H9 (cell line): Measurements from ENCODE around the gene B3GNT5. TPM values are rescaled to one million over a fixed set of nuclear protein-coding genes. Genes with fewer than 3 reads are reported as not detected.

Experiments
- DNase-seq: peaks from one replicate; pipeline ENCODE4 v3.0.0-alpha.2; 2017
- H2AFZ ChIP-seq: one replicate; pipeline ENCODE4 v1.6.1; 2013; ENCODE audit warnings: mild to moderate bottlenecking, low read length, control low read depth, moderate library complexity
- H2AK5ac ChIP-seq: 2 replicates; pipeline ENCODE4 v1.6.1; 2013; ENCODE audit warnings: low read length, control low read depth, mixed read lengths; ENCODE audit not compliant: insufficient read length
- H2BK120ac ChIP-seq: one replicate; pipeline ENCODE4 v1.6.1; 2013; ENCODE audit warnings: low read depth, mild to moderate bottlenecking, low read length, control low read depth, inconsistent platforms; ENCODE audit not compliant: poor library complexity, severe bottlenecking
- H2BK12ac ChIP-seq: 2 replicates; pipeline ENCODE4 v1.6.1; 2013; ENCODE audit warnings: low read length, control low read depth, mixed read lengths, low read depth; ENCODE audit not compliant: insufficient read length
- H2BK15ac ChIP-seq: 2 replicates; pipeline ENCODE4 v1.6.1; 2013; ENCODE audit warnings: low read depth, low read length, control low read depth
- H2BK20ac ChIP-seq: one replicate; pipeline ENCODE4 v1.6.1; 2013; ENCODE audit warnings: low read depth, mild to moderate bottlenecking, low read length, control low read depth, inconsistent platforms; ENCODE audit not compliant: poor library complexity, severe bottlenecking
- H2BK5ac ChIP-seq: 2 replicates; pipeline ENCODE4 v1.6.1; 2013; ENCODE audit warnings: low read length, control low read depth, mixed read lengths; ENCODE audit not compliant: insufficient read length
- H3K14ac ChIP-seq: 2 replicates; pipeline ENCODE4 v1.6.1; 2013; ENCODE audit warnings: low read length, control low read depth; ENCODE audit not compliant: insufficient read depth
- H3K18ac ChIP-seq: 2 replicates; pipeline ENCODE4 v1.6.1; 2013; ENCODE audit warnings: low read depth, mild to moderate bottlenecking, mixed read lengths, low read length, control low read depth; ENCODE audit not compliant: insufficient read length
- H3K23ac ChIP-seq: 2 replicates; pipeline ENCODE4 v1.6.1; 2013; ENCODE audit warnings: low read length, control low read depth, mixed read lengths, low read depth; ENCODE audit not compliant: insufficient read length
- H3K23me2 ChIP-seq: 2 replicates; pipeline ENCODE4 v1.6.1; 2013; ENCODE audit warnings: low read depth, mild to moderate bottlenecking, mixed read lengths, low read length, control low read depth; ENCODE audit not compliant: insufficient read length, poor library complexity, severe bottlenecking
- H3K27ac ChIP-seq: 2 replicates; pipeline ENCODE4 v1.5.1; 2013; ENCODE audit warnings: low read length, control low read depth, mixed read lengths, low read depth; ENCODE audit not compliant: insufficient read length
- H3K27me3 ChIP-seq: 2 replicates; pipeline ENCODE4 v1.6.1; 2013; ENCODE audit warnings: low read length, control low read depth, inconsistent platforms; ENCODE audit not compliant: insufficient read depth
- H3K4ac ChIP-seq: 2 replicates; pipeline ENCODE4 v1.6.1; 2013; ENCODE audit warnings: low read depth, mild to moderate bottlenecking, control low read depth, inconsistent platforms, low read length, moderate library complexity
- H3K4me1 ChIP-seq: 2 replicates; pipeline ENCODE4 v1.6.1; 2013; ENCODE audit warnings: low read length, control low read depth, inconsistent platforms; ENCODE audit not compliant: insufficient read depth
- H3K4me2 ChIP-seq: 2 replicates; pipeline ENCODE4 v1.6.1; 2013; ENCODE audit warnings: low read length, control low read depth, mixed read lengths; ENCODE audit not compliant: insufficient read length, insufficient read depth
- H3K56ac ChIP-seq: 2 replicates; pipeline ENCODE4 v1.6.1; 2013; ENCODE audit warnings: low read depth, mild to moderate bottlenecking, mixed read lengths, low read length, control low read depth; ENCODE audit not compliant: insufficient read length
- H3K79me1 ChIP-seq: 2 replicates; pipeline ENCODE4 v1.6.1; 2013; ENCODE audit warnings: low read depth, mild to moderate bottlenecking, moderate library complexity, low read length, control low read depth, inconsistent platforms; ENCODE audit not compliant: insufficient read depth, poor library complexity, severe bottlenecking
- H3K79me2 ChIP-seq: 2 replicates; pipeline ENCODE4 v1.6.1; 2013; ENCODE audit warnings: low read length, control low read depth, inconsistent platforms; ENCODE audit not compliant: insufficient read depth
- H3K9ac ChIP-seq: 2 replicates; pipeline ENCODE4 v1.6.1; 2013; ENCODE audit warnings: low read length, control low read depth, mixed read lengths; ENCODE audit not compliant: insufficient read length; ENCODE audit errors: extremely low read depth
- H3K9me3 ChIP-seq: one replicate; pipeline ENCODE4 v1.6.1; 2013; ENCODE audit warnings: low read depth, low read length, inconsistent platforms; ENCODE audit not compliant: control insufficient read depth
- H3T11ph ChIP-seq: one replicate; pipeline ENCODE4 v1.6.1; 2013; ENCODE audit warnings: mild to moderate bottlenecking, low read length, control low read depth, inconsistent platforms
- H4K20me1 ChIP-seq: one replicate; pipeline ENCODE4 v1.6.1; 2013; ENCODE audit not compliant: control insufficient read depth, insufficient read length, insufficient read depth
- H4K5ac ChIP-seq: 2 replicates; pipeline ENCODE4 v1.6.1; 2013; ENCODE audit warnings: low read depth, mild to moderate bottlenecking, mixed read lengths, low read length, control low read depth; ENCODE audit not compliant: insufficient read length
- H4K8ac ChIP-seq: replicated peaks from 2 replicates; pipeline ENCODE4 v1.6.1; 2013; ENCODE audit warnings: low read length, control low read depth, mixed read lengths, low read depth; ENCODE audit not compliant: insufficient read length
- H4K91ac ChIP-seq: 2 replicates; pipeline ENCODE4 v1.6.1; 2013; ENCODE audit warnings: low read depth, mild to moderate bottlenecking, moderate library complexity, mixed read lengths, low read length, control low read depth; ENCODE audit not compliant: insufficient read length
- H3K27ac Mint-ChIP-seq, 3 experiments: 2 replicates in 2 of 3; 3 replicates in 1 of 3; pipeline ENCODE4 v1.8.0; 2020 to 2021; ENCODE audit warnings: mixed read lengths in 3 of 3, mild to moderate bottlenecking in 1 of 3, moderate library complexity in 1 of 3
- H3K27me3 Mint-ChIP-seq: 2 replicates; pipeline ENCODE4 v1.8.0; 2021; ENCODE audit warnings: low read depth, mild to moderate bottlenecking, moderate library complexity, mixed read lengths
- H3K36me3 Mint-ChIP-seq, 3 experiments: 2 replicates in 2 of 3; 3 replicates in 1 of 3; pipeline ENCODE4 v1.8.0; 2020 to 2021; ENCODE audit warnings: low read depth in 3 of 3, mixed read lengths in 3 of 3; ENCODE audit not compliant: insufficient read depth in 1 of 3
- H3K4me1 Mint-ChIP-seq, 2 experiments: 2 replicates each; pipeline ENCODE4 v1.8.0; 2020; ENCODE audit warnings: mixed read lengths in 2 of 2
- H3K4me3 Mint-ChIP-seq, 2 experiments: 2 replicates in 1 of 2; 3 replicates in 1 of 2; pipeline ENCODE4 v1.8.0; 2020 to 2021; ENCODE audit warnings: mild to moderate bottlenecking in 2 of 2, mixed read lengths in 2 of 2, moderate library complexity in 1 of 2
- H3K9me3 Mint-ChIP-seq, 2 experiments: 2 replicates in 1 of 2; 3 replicates in 1 of 2; pipeline ENCODE4 v1.8.0; 2020; ENCODE audit warnings: mild to moderate bottlenecking in 2 of 2, mixed read lengths in 2 of 2, moderate library complexity in 1 of 2
- WGBS: extraction: QIAGEN DNeasy Blood & Tissue Kit; methylation state at CpG from one replicate; pipeline ENCODE4 v1.1.7; 2013; ENCODE audit warnings: missing lambda C conversion rate, low lambda C conversion rate, mixed read lengths; ENCODE audit not compliant: insufficient read length; ENCODE audit errors: extremely low coverage; 5-methylcytosine and 5-hydroxymethylcytosine counted together
- total RNA-seq: library from RNA; stranded (reverse); gene quantifications from 2 replicates; pipeline ENCODE4 v1.2.1, GENCODE V29; 2021
- TF ChIP-seq, protein P1 (sequence below): fragments of 200-600 bp; sonication (generic); conservative IDR thresholded peaks from 3 replicates; pipeline ENCODE4 v1.8.0; 2021; ENCODE audit warnings: antibody characterized with exemption, mild to moderate bottlenecking

Gene B3GNT5
- total RNA-seq, 1 experiment from 2014 or later, result 7.3 TPM

DNA sequence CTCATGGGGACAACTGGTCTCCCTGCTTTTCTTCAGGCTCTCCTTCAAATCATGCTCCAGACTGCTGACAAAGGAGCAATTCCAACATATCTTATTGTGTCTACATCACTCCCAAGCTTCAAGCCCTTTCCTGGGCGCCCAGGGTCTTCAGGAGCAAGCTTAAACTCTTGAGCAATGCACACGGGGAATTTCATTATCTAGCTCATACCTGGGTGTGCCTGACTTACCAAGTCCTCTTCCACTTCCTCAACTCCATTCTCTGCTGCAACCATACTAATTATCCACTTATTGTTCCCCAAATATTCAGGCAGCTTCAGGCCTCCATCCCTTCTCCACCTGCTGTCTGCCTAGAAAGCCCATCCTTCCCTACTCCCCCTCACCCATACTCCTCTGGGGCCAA lies 50.6 kb downstream of the B3GNT5 start:
- Histone ChIP-seq H3K4me2 (no peak overlapping the region), H3K4me1 (peaks cover 5% of the 10 kb centered on the region), H2BK20ac (no peak overlapping the region), H3K23ac (no peak overlapping the region), H4K8ac (no peak overlapping the region), H4K5ac (no peak overlapping the region), H2BK12ac (no peak overlapping the region), H3T11ph (no peak overlapping the region), H3K79me2 (no peaks in the 10 kb centered on the region), H3K27ac (no peak overlapping the region), H4K91ac (no peak overlapping the region), H2BK120ac (no peak overlapping the region), H3K23me2 (no peaks in the 10 kb centered on the region), H2AFZ (no peak overlapping the region), H4K20me1 (no peaks in the 10 kb centered on the region), H3K27me3 (no peaks in the 10 kb centered on the region), H2AK5ac (no peak overlapping the region), H3K14ac (no peak overlapping the region), H3K79me1 (no peaks in the 10 kb centered on the region), H2BK15ac (0 out of 2 replicates have a peak overlapping the region, but pooled peaks have one; percentile 73), H3K56ac (no peak overlapping the region), H3K9me3 (no peaks in the 10 kb centered on the region), H2BK5ac (no peak overlapping the region), H3K18ac (peak overlapping the region; percentile 25), H3K4ac (no peak overlapping the region), H3K9ac (no peak overlapping the region)
- H3K9me3 Mint-ChIP-seq, result no peaks in the 10 kb centered on the region
- no peak for DNase-seq
- no CpG with 5 or more reads among the region's 2 CpGs for WGBS
- peaks cover 0 to 6% (median 4%) of the 10 kb centered on the region in 3 experiments; a peak in 3 of 7 replicates for H3K36me3 Mint-ChIP-seq
- TF ChIP-seq, protein P1, sequence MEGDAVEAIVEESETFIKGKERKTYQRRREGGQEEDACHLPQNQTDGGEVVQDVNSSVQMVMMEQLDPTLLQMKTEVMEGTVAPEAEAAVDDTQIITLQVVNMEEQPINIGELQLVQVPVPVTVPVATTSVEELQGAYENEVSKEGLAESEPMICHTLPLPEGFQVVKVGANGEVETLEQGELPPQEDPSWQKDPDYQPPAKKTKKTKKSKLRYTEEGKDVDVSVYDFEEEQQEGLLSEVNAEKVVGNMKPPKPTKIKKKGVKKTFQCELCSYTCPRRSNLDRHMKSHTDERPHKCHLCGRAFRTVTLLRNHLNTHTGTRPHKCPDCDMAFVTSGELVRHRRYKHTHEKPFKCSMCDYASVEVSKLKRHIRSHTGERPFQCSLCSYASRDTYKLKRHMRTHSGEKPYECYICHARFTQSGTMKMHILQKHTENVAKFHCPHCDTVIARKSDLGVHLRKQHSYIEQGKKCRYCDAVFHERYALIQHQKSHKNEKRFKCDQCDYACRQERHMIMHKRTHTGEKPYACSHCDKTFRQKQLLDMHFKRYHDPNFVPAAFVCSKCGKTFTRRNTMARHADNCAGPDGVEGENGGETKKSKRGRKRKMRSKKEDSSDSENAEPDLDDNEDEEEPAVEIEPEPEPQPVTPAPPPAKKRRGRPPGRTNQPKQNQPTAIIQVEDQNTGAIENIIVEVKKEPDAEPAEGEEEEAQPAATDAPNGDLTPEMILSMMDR, result no peak
- no peaks in the 10 kb centered on the region; the same call in 1 of the 2 replicates for H3K27me3 Mint-ChIP-seq
- peaks cover 8 to 10% of the 10 kb centered on the region in 2 experiments for H3K4me1 Mint-ChIP-seq
- H3K27ac Mint-ChIP-seq, result no peak overlapping the region
- no peak overlapping the region for H3K4me3 Mint-ChIP-seq
